Kidney epithelial cell (primary cell): Measurements from ENCODE around the gene FMOD. TPM values are rescaled to one million over a fixed set of nuclear protein-coding genes. Genes with fewer than 3 reads are reported as not detected.

Experiments used
- DNase-seq: peaks from one replicate; pipeline ENCODE4 v3.0.0-alpha.2; 2010; ENCODE audit warnings: low read depth
- H3K27me3 ChIP-seq: 2 replicates; pipeline ENCODE4 v1.6.0; 2011; ENCODE audit warnings: low read length; ENCODE audit not compliant: control insufficient read depth, insufficient read depth
- H3K36me3 ChIP-seq: 2 replicates; pipeline ENCODE4 v1.5.1; 2011; ENCODE audit warnings: low read length; ENCODE audit not compliant: control insufficient read depth, insufficient read depth
- H3K4me3 ChIP-seq: 2 replicates; pipeline ENCODE4 v1.5.1; 2011; ENCODE audit warnings: low read depth, mild to moderate bottlenecking, control low read depth, low read length
- CTCF ChIP-seq: IDR thresholded peaks from 2 replicates; pipeline ENCODE4 v1.5.1; 2011; ENCODE audit warnings: mild to moderate bottlenecking, moderate library complexity, low read length, control low read depth, inconsistent platforms; ENCODE audit not compliant: insufficient read depth, poor library complexity, severe bottlenecking
- total RNA-seq: library from RNA; depleted of rRNA; stranded (reverse); fragments of >200 nt; gene quantifications from 2 replicates; pipeline ENCODE4 v1.2.3, GENCODE V29; 2015

FMOD gene
- total RNA-seq, 1 donor from 2014 or later = 0.79 TPM

- Histone ChIP-seq H3K36me3 (no peaks in the 10 kb centered on the region), H3K4me3 (no peak overlapping the region), H3K27me3 (peaks cover 34% of the 10 kb centered on the region)
- DNase-seq = no peak
- TF ChIP-seq CTCF = no peak
Measured at GRCh38 chr1:203364094-203364801, 13.3 kb upstream of the FMOD start.

GRCh38 chr1:203362720-203363025 lies 11.8 kb upstream of the FMOD start:
- no peak overlapping the region for H3K4me3 ChIP-seq
- TF ChIP-seq CTCF = no peak
- H3K27me3 ChIP-seq = peaks cover 37% of the 10 kb centered on the region
- no peaks in the 10 kb centered on the region for H3K36me3 ChIP-seq
- DNase-seq = no peak

GRCh38 chr1:203361945-203362719 lies 11.2 kb upstream of the FMOD start:
- TF ChIP-seq CTCF = no peak
- Histone ChIP-seq H3K36me3 (no peaks in the 10 kb centered on the region), H3K4me3 (no peak overlapping the region), H3K27me3 (peaks cover 37% of the 10 kb centered on the region)
- no peak for DNase-seq

- Histone ChIP-seq H3K36me3 (no peaks in the 10 kb centered on the region), H3K4me3 (no peak overlapping the region), H3K27me3 (peaks cover 37% of the 10 kb centered on the region)
- TF ChIP-seq CTCF = no peak
- no peak for DNase-seq
Measured at GRCh38 chr1:203360547-203361185, 9.7 kb upstream of the FMOD start.

- Histone ChIP-seq H3K27me3 (peaks cover 24% of the 10 kb centered on the region), H3K4me3 (no peak overlapping the region), H3K36me3 (no peaks in the 10 kb centered on the region)
- DNase-seq = no peak
- no peak for TF ChIP-seq CTCF
Measured at GRCh38 chr1:203359010-203359571, 8.2 kb upstream of the FMOD start.
